Hypothalamus (tissue), 51 donors: Measurements from ENCODE around the gene SULT6B1.

Source experiments
- DNase-seq, 51 donors: peaks; one replicate each; lab custom pipeline; 2025; lab: John Stamatoyannopoulos, UW

Gene SULT6B1

DNA sequence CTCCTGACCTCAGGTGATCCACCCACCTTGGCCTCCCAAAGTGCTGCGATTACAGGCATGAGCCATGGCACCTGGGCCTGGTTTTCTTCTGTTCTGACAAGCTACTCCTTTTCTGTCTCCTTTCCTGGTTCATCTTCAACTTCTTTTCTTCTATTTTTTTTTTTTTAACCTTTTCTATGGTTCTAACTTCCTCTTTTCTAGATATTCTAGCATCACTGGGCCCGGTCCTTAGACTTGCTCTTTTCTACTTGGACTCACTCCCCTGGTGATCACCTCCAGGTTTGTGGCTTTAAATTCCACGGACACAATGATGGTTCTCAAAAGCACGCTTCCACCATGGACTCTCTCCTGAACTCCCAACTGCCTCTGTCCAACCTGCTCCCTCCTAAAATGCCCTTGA, 33.7 kb downstream of the SULT6B1 start:
- DNase-seq, result no peak

GRCh38 chr2:37153224-37153623, 35.2 kb downstream of the SULT6B1 start:
- no peak for DNase-seq

GRCh38 chr2:37149626-37150322, 38.7 kb downstream of the SULT6B1 start:
- DNase-seq, result no peak

- DNase-seq, result no peak
These were observed 40.1 kb downstream of the SULT6B1 start for GRCh38 chr2:37148325-37148724.

DNA sequence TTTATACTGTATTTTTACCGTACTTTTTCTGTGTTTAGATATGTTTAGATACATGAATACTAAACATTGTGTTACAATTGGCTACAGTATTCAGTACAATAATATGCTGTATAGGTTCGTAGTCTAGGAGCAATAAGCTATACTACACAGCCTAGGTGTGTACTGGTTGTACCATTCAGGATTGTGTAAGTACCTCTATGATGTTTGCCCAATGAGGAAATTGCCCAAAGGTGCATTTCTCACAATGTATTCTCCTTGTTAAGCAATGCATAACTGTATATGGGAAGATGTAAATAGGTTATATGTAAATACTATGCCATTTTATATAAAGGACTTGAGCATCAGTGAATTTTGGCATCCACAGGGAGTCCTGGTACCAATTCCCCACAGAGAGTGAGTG, 42.4 kb downstream of the SULT6B1 start:
- no peak for DNase-seq

GRCh38 chr2:37143974-37144373, 44.5 kb downstream of the SULT6B1 start:
- no peak for DNase-seq

GRCh38 chr2:37142546-37142945, 45.9 kb downstream of the SULT6B1 start:
- DNase-seq, result no peak

DNA sequence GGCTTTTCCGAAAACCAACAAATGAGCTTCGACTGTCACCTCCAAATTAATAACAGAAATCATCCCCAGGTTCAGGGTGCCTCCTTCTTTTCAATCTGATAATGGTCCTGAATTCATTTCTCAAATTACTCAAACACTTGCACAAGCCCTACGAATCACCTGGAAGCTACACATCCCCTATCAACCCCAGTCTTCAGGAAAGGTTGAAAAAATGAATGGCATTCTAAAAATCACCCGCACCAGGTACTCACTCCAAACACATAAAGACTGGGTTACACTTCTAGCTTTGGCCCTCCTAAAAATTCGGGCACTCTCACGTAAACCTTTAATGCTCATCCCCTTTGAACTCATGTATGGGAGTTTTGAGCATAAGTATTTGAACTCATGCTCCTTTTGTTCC, 55.6 kb downstream of the SULT6B1 start:
- no peak for DNase-seq

DNA sequence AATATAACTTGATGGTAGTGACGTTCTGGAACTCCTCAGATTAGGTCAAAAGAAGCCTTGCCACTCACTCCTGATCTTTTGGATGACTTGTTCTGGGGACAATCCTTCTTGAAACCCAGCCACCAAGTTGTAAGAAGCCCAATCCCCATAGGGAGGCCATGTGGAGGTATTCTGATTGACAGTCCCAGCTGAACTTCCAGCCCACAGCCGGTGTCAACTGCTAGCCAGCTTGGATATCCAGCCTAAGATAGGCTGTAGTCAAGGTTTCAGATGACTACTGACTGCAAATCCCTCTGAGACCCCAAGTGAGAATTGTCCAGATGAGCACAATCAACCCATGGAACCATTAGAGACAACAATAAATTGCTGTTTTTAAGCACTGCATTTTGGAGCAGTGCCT, 63.1 kb downstream of the SULT6B1 start:
- no peak for DNase-seq

- DNase-seq, result no peak
These were observed 69.3 kb downstream of the SULT6B1 start for GRCh38 chr2:37119157-37119556.
